GM19467 (cell line): ENCODE measurements around the gene INPP4A.

Experiments
- ATAC-seq: cut with Tn5 transposase; IDR thresholded peaks from one replicate; pipeline ENCODE4 v1.9.1; 2021; ENCODE audit warnings: mild to moderate bottlenecking, moderate library complexity; ENCODE audit not compliant: unreplicated experiment

INPP4A gene

GRCh38 chr2:98608116-98608961 lies 163.7 kb downstream of the INPP4A start, which contains the start of the genes COA5 and UNC50:
Gene COA5, minus strand, starts transcription at chr2:98608512. Its CDS starts 107 bp downstream, at chr2:98608405.
Gene UNC50, plus strand, starts transcription at chr2:98608589. Its CDS starts 1,171 bp downstream, at chr2:98609760.
- peak; percentile 80 for ATAC-seq

- no peak for ATAC-seq
Observed at GRCh38 chr2:98608962-98609604, 164.4 kb downstream of the INPP4A start.

GRCh38 chr2:98614024-98614739 lies 169.5 kb downstream of the INPP4A start:
- no peak for ATAC-seq

- ATAC-seq: no peak
Observed at GRCh38 chr2:98615481-98615880, 170.8 kb downstream of the INPP4A start.

- ATAC-seq: no peak
Observed at GRCh38 chr2:98617149-98617548, 172.5 kb downstream of the INPP4A start.

- ATAC-seq: no peak
Observed at GRCh38 chr2:98623657-98624056, 179.0 kb downstream of the INPP4A start.

GRCh38 chr2:98632351-98632750 lies 187.7 kb downstream of the INPP4A start:
- no peak for ATAC-seq

GRCh38 chr2:98634406-98635092 lies 189.9 kb downstream of the INPP4A start:
- ATAC-seq: no peak

GRCh38 chr2:98637401-98638147 lies 192.9 kb downstream of the INPP4A start:
- peak; percentile 80 for ATAC-seq

- ATAC-seq: no peak
Observed at GRCh38 chr2:98643496-98644100, 198.9 kb downstream of the INPP4A start.
